Fibroblast of upper back skin (primary cell): Measurements from ENCODE around the gene TYK2.
"Not testable (repeated sequence)": the region's sequence is repeated elsewhere in the genome, so short reads cannot be mapped to it uniquely, and the experiment has no call there.

Source experiments
- DNase-seq: peaks from one replicate; pipeline ENCODE4 v3.0.0-alpha.2; 2013

The TYK2 gene

GRCh38 chr19:10368101-10368803 lies 12.1 kb downstream of the TYK2 start:
- no peak for DNase-seq

GRCh38 chr19:10366950-10367512 lies 13.3 kb downstream of the TYK2 start:
- not testable (repeated sequence) for DNase-seq

- DNase-seq = no peak
Observed at GRCh38 chr19:10365518-10365917, 14.9 kb downstream of the TYK2 start.

GRCh38 chr19:10364644-10365043 lies 15.7 kb downstream of the TYK2 start:
- no peak for DNase-seq

- DNase-seq = no peak
Observed at GRCh38 chr19:10363789-10364281, 16.5 kb downstream of the TYK2 start.

GRCh38 chr19:10362259-10362658 lies 18.1 kb downstream of the TYK2 start:
- DNase-seq = no peak

GRCh38 chr19:10361569-10362011 lies 18.8 kb downstream of the TYK2 start:
- DNase-seq = no peak

GRCh38 chr19:10356431-10356830 lies 23.9 kb downstream of the TYK2 start:
- no peak for DNase-seq

- DNase-seq = peak; percentile 24
Observed at GRCh38 chr19:10353793-10354391, 26.5 kb downstream of the TYK2 start.

GRCh38 chr19:10352764-10353671 lies 27.4 kb downstream of the TYK2 start:
- no peak for DNase-seq

GRCh38 chr19:10346509-10346908 lies 33.9 kb downstream of the TYK2 start:
- no peak for DNase-seq

GRCh38 chr19:10344780-10345179 lies 35.6 kb downstream of the TYK2 start:
- no peak for DNase-seq

GRCh38 chr19:10343495-10343894 lies 36.9 kb downstream of the TYK2 start:
- no peak for DNase-seq

- DNase-seq = no peak
Observed at GRCh38 chr19:10339977-10340376, 40.4 kb downstream of the TYK2 start.

GRCh38 chr19:10339380-10339960 lies 40.9 kb downstream of the TYK2 start, which contains the start of gene ICAM3:
Gene ICAM3, minus strand, starts transcription at chr19:10339624. Its CDS starts 10 bp downstream, at chr19:10339614.
- no peak for DNase-seq

GRCh38 chr19:10338940-10339339 lies 41.4 kb downstream of the TYK2 start:
- no peak for DNase-seq

- DNase-seq = not testable (repeated sequence)
Observed at GRCh38 chr19:10336725-10337124, 43.6 kb downstream of the TYK2 start.

- DNase-seq = no peak
Observed at GRCh38 chr19:10335352-10335985, 44.9 kb downstream of the TYK2 start.

GRCh38 chr19:10334588-10335351 lies 45.6 kb downstream of the TYK2 start:
- peak; percentile 90 for DNase-seq

GRCh38 chr19:10333758-10334587 lies 46.4 kb downstream of the TYK2 start:
- no peak for DNase-seq
